Esophagus squamous epithelium (tissue), 5 donors: Measurements from ENCODE around the gene NAV2. TPM values are rescaled to one million over a fixed set of nuclear protein-coding genes. Genes with fewer than 3 reads are reported as not detected.

ENCODE experiments used
- DNase-seq: peaks from one replicate; lab custom pipeline; 2025; lab: John Stamatoyannopoulos, UW
- H3K27ac ChIP-seq, 4 donors: fragments of 200-600 bp; sonication (generic); one replicate each; pipeline ENCODE4 v1.5.1; 2016 to 2019; ENCODE audit warnings: mild to moderate bottlenecking in 1 of 4
- H3K27me3 ChIP-seq, 4 donors: fragments of 200-600 bp; sonication (generic); 1 replicate in 3 of 4; 2 replicates in 1 of 4; pipeline versions ENCODE4 v1.5.1 to v1.6.0; 2017 to 2021; ENCODE audit warnings: antibody characterized with exemption in 1 of 4
- H3K36me3 ChIP-seq, 3 donors: fragments of 200-600 bp; sonication (generic); one replicate each; pipeline ENCODE4 v1.5.1; 2016 to 2019
- H3K4me1 ChIP-seq, 3 donors: fragments of 200-600 bp; sonication (generic); one replicate each; pipeline ENCODE4 v1.5.1; 2017 to 2019
- H3K4me3 ChIP-seq, 4 donors: fragments of 200-600 bp; sonication (generic); 1 replicate in 3 of 4; 2 replicates in 1 of 4; pipeline ENCODE4 v1.5.1; 2016 to 2019; ENCODE audit warnings: mild to moderate bottlenecking in 2 of 4, moderate library complexity in 1 of 4
- H3K9me3 ChIP-seq, 3 donors: fragments of 200-600 bp; sonication (generic); one replicate each; pipeline ENCODE4 v1.5.1; 2016 to 2019
- CTCF ChIP-seq, 6 experiments: fragments of 450-650 bp in 4 of 6; fragments of 200-600 bp in 2 of 6; sonication (generic) in 2 of 6; IDR thresholded peaks; one replicate each; pipeline ENCODE4 v1.5.1; 2016 to 2019; ENCODE audit warnings: antibody characterized with exemption in 6 of 6, mild to moderate bottlenecking in 4 of 6, moderate library complexity in 4 of 6
- POLR2A ChIP-seq, 4 donors: fragments of 450-650 bp; IDR thresholded peaks; one replicate each; pipeline ENCODE4 v1.6.1; 2017; ENCODE audit warnings: antibody characterized with exemption in 4 of 4, mild to moderate bottlenecking in 4 of 4, moderate library complexity in 3 of 4
- WGBS, 2 donors: methylation state at CpG; one replicate each; pipeline ENCODE4 v1.1.5; 2018; 5-methylcytosine and 5-hydroxymethylcytosine counted together
- intact Hi-C: fragments of 100-400 bp; cut with DNase I; formaldehyde crosslinking; loops from one replicate; pipeline ENCODE4 v1.15.0; 2022
- total RNA-seq, 4 donors: library from RNA; depleted of rRNA; stranded (reverse); fragments of >200 nt; gene quantifications; one replicate each; pipeline ENCODE4 v1.1.0, GENCODE V29; 2016
- donor health status: DM: yes; HTN: yes; CAD: no.

The NAV2 gene
- total RNA-seq, 4 donors from 2014 or later = 4.9 to 19.1 (median 14.6) TPM

- no peak overlapping the region for H3K4me3 ChIP-seq
- intact Hi-C loops = loop anchor here (5.0 to 10.0 kb wide), 2 partner anchors 188 to 570 kb away; no protein-coding TSS in a partner anchor
- no peak for DNase-seq
- TF ChIP-seq POLR2A (IDR thresholded peaks at IDR 0.05) (no peak), CTCF (IDR thresholded peaks at IDR 0.05) (no peak)
- H3K36me3 ChIP-seq = no peaks in the 10 kb centered on the region
- no peak overlapping the region for H3K27ac ChIP-seq
- peaks cover 0 to 12% (median 5%) of the 10 kb centered on the region in 3 donors for H3K4me1 ChIP-seq
- H3K27me3 ChIP-seq = peaks cover 0 to 34% (median 0%) of the 10 kb centered on the region in 4 donors
- 71 to 92% methylated on average over 5 of the region's 5 CpGs for WGBS, 2 donors
- no peaks in the 10 kb centered on the region for H3K9me3 ChIP-seq
Observed at GRCh38 chr11:20134991-20135736, 422.5 kb downstream of the NAV2 start.

GRCh38 chr11:20137637-20138036 lies 425.0 kb downstream of the NAV2 start:
- no peak for DNase-seq
- intact Hi-C loops = loop anchor here (10.0 kb wide), 1 partner anchor 573 kb away; no protein-coding TSS in a partner anchor
- no peak overlapping the region for H3K4me3 ChIP-seq
- H3K27ac ChIP-seq = no peak overlapping the region
- TF ChIP-seq CTCF (IDR thresholded peaks at IDR 0.05) = no peak
- no peak for TF ChIP-seq POLR2A (IDR thresholded peaks at IDR 0.05)
- H3K9me3 ChIP-seq = no peaks in the 10 kb centered on the region
- H3K36me3 ChIP-seq = no peaks in the 10 kb centered on the region
- peaks cover 0 to under 1% (median 0%) of the 10 kb centered on the region in 3 donors for H3K4me1 ChIP-seq
- peaks cover 0 to 39% (median 0%) of the 10 kb centered on the region in 4 donors for H3K27me3 ChIP-seq

GRCh38 chr11:20138707-20139106 lies 426.1 kb downstream of the NAV2 start:
- no peaks in the 10 kb centered on the region for H3K4me1 ChIP-seq
- intact Hi-C loops = loop anchor here (10.0 kb wide), 1 partner anchor 574 kb away; no protein-coding TSS in a partner anchor
- 65 to 68% methylated on average over 4 of the region's 4 CpGs for WGBS, 2 donors
- H3K9me3 ChIP-seq = no peaks in the 10 kb centered on the region
- peaks cover 0 to 28% (median 0%) of the 10 kb centered on the region in 4 donors for H3K27me3 ChIP-seq
- H3K4me3 ChIP-seq = no peak overlapping the region
- no peak for DNase-seq
- H3K36me3 ChIP-seq = no peaks in the 10 kb centered on the region
- no peak for TF ChIP-seq POLR2A (IDR thresholded peaks at IDR 0.05)
- no peak for TF ChIP-seq CTCF (IDR thresholded peaks at IDR 0.05)
- H3K27ac ChIP-seq = no peak overlapping the region

- no peak for DNase-seq
- H3K4me1 ChIP-seq = peaks cover 14 to 25% (median 17%) of the 10 kb centered on the region in 3 donors
- 79 to 100% methylated on average over 1 of the region's 1 CpG for WGBS, 2 donors
- H3K27ac ChIP-seq = no peak overlapping the region
- no peak overlapping the region for H3K4me3 ChIP-seq
- no peaks in the 10 kb centered on the region for H3K9me3 ChIP-seq
- H3K27me3 ChIP-seq = peaks cover 33 to 86% (median 37%) of the 10 kb centered on the region in 4 donors
- TF ChIP-seq CTCF (IDR thresholded peaks at IDR 0.05) = no peak
- no peak for TF ChIP-seq POLR2A (IDR thresholded peaks at IDR 0.05)
- intact Hi-C loops = no loop called here
- no peaks in the 10 kb centered on the region for H3K36me3 ChIP-seq
Observed at GRCh38 chr11:20154381-20154780, 441.7 kb downstream of the NAV2 start.

- Histone ChIP-seq H3K4me1 (peaks cover 14 to 25% (median 17%) of the 10 kb centered on the region in 3 donors), H3K9me3 (no peaks in the 10 kb centered on the region), H3K27me3 (peaks cover 34 to 86% (median 50%) of the 10 kb centered on the region in 4 donors), H3K36me3 (no peaks in the 10 kb centered on the region), H3K27ac (no peak overlapping the region), H3K4me3 (peak overlapping the region in 2 of 4 donors; percentile 33 to 56)
- 26 to 32% methylated on average over 16 to 19 of the region's 19 CpGs for WGBS, 2 donors
- TF ChIP-seq POLR2A (IDR thresholded peaks at IDR 0.05) = no peak
- no peak for TF ChIP-seq CTCF (IDR thresholded peaks at IDR 0.05)
- DNase-seq = no peak
- intact Hi-C loops = no loop called here
Observed at GRCh38 chr11:20155683-20156279, 443.1 kb downstream of the NAV2 start.
